GM23248 (cell line): Measurements from ENCODE around the gene TSPEAR.

Experiments used
- EZH2 ChIP-seq: fragments of 200-600 bp; sonication (generic); IDR thresholded peaks from 2 replicates; pipeline ENCODE4 v1.6.1; 2018; ENCODE audit warnings: antibody characterized with exemption, mild to moderate bottlenecking; ENCODE audit not compliant: insufficient read depth, poor library complexity, severe bottlenecking
- EZH2phosphoT487 ChIP-seq: fragments of 200-600 bp; sonication (generic); IDR thresholded peaks from 2 replicates; pipeline ENCODE4 v1.6.1; 2018; ENCODE audit warnings: antibody characterized with exemption, moderate library complexity, mild to moderate bottlenecking, low read depth; ENCODE audit not compliant: insufficient read depth

DNA sequence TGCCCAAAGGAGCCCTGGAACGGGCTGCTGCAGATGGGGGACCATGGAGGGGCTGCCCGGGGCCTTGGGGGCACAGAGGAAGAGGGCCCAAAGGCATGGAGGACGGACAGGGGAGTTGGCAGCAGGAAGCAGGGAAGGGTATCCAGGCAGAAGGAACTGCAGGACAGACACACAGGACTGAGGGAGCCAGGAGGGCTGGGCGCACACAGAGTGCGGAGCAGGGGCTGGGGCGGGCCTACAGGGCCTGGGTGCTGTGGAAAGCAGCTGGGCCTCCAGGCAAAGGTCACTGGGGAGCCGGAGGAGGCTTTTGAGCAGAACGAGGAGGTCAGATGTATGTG is 199.5 kb downstream of the TSPEAR start:
- no peak for TF ChIP-seq EZH2
- TF ChIP-seq EZH2phosphoT487: no peak
